Umbilical cord (tissue), 2 donors: ENCODE data around the gene VTN. TPM values are rescaled to one million over a fixed set of nuclear protein-coding genes. Genes with fewer than 3 reads are reported as not detected.

Source experiments
- DNase-seq: peaks from one replicate; pipeline ENCODE4 v3.0.0-alpha.2; 2015; ENCODE audit warnings: low spot score
- total RNA-seq: library from RNA; depleted of rRNA; stranded (reverse); fragments of >200 nt; gene quantifications from one replicate; pipeline ENCODE4 v1.2.3, GENCODE V29; 2014; ENCODE audit warnings: low replicate concordance; ENCODE audit not compliant: insufficient read depth

The VTN gene
- 8.7 TPM for total RNA-seq

- peak; percentile 77 for DNase-seq
These were observed at the start of gene VTN for GRCh38 chr17:28370035-28370743. TSS of gene VTN (minus strand) at chr17:28370307. CDS start at chr17:28370203, 104 bp downstream.

GRCh38 chr17:28416703-28417311, 46.7 kb upstream of the VTN start:
- DNase-seq = peak; percentile 36

- DNase-seq = no peak
These were observed 45.8 kb upstream of the VTN start for GRCh38 chr17:28415886-28416285.

GRCh38 chr17:28413804-28414203, 43.7 kb upstream of the VTN start:
- DNase-seq = no peak

GRCh38 chr17:28412099-28412498, 42.0 kb upstream of the VTN start:
- no peak for DNase-seq

GRCh38 chr17:28407974-28408306, 37.8 kb upstream of the VTN start:
- DNase-seq = no peak

- DNase-seq = peak; percentile 76
These were observed 37.2 kb upstream of the VTN start for GRCh38 chr17:28407130-28407973.

- no peak for DNase-seq
These were observed 36.3 kb upstream of the VTN start for GRCh38 chr17:28406473-28406814.

- DNase-seq = peak; percentile 71
These were observed 35.7 kb upstream of the VTN start, which contains the start of gene SLC46A1 for GRCh38 chr17:28405632-28406472. TSS of gene SLC46A1 (minus strand) at chr17:28406212. CDS start at chr17:28406114, 98 bp downstream.

- DNase-seq = peak; percentile 28
These were observed 34.9 kb upstream of the VTN start for GRCh38 chr17:28404812-28405570.

GRCh38 chr17:28404461-28404811, 34.3 kb upstream of the VTN start:
- no peak for DNase-seq

- DNase-seq = no peak
These were observed 33.9 kb upstream of the VTN start for GRCh38 chr17:28404007-28404406.

GRCh38 chr17:28402844-28403243, 32.7 kb upstream of the VTN start:
- DNase-seq = no peak

GRCh38 chr17:28402224-28402630, 32.1 kb upstream of the VTN start:
- DNase-seq = no peak

GRCh38 chr17:28399808-28400207, 29.7 kb upstream of the VTN start:
- DNase-seq = no peak

GRCh38 chr17:28398280-28398981, 28.3 kb upstream of the VTN start:
- DNase-seq = no peak

- DNase-seq = no peak
These were observed 27.7 kb upstream of the VTN start for GRCh38 chr17:28397687-28398279.

- DNase-seq = no peak
These were observed 27.2 kb upstream of the VTN start for GRCh38 chr17:28397275-28397674.

GRCh38 chr17:28396635-28397239, 26.6 kb upstream of the VTN start:
- DNase-seq = no peak
